Middle frontal gyrus (tissue), 1 donor: ENCODE data around the gene ADGB.

ENCODE experiments used
- DNase-seq: peaks from one replicate; pipeline ENCODE4 v3.0.0-alpha.2; 2015; ENCODE audit warnings: low spot score; ENCODE audit errors: extremely low spot score

The ADGB gene

DNA sequence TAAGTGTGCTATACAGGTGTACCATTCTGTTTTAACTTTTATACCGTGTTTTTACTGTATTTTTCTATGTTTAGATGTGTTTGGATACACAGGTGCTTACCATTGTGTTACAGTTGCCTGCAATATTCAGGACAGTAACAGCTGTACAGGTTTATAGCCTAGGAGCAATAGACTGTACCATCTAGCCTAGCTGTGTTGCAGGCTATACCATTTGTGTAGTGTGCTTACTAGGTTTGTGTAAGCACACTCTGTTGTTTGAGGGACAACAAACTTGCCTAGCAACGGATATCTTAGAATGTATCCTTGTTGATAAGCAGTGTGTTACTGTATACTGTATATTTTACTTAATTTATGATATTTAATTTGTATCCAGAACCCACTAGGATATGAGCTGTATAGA, 35.2 kb downstream of the ADGB start:
- no peak for DNase-seq

DNA sequence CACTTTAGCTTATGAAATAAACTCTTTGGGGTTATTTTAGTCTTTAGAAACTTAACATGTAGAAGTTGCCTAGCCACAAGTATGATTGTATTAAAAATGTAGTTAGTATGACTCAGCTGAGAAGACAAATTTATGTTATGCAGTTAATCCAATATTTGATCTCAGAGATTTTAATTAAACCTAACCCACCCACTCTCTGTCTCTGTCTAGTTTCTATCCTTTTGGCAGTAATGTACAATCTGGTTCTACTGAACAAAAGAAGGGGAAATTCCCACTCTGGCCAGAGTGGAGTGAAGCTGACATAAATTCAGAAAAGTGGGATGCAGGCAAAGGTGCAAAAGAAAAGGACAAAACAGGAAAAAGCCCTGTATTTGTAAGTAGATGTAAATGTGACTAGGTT, 36.4 kb downstream of the ADGB start:
- DNase-seq = no peak

DNA sequence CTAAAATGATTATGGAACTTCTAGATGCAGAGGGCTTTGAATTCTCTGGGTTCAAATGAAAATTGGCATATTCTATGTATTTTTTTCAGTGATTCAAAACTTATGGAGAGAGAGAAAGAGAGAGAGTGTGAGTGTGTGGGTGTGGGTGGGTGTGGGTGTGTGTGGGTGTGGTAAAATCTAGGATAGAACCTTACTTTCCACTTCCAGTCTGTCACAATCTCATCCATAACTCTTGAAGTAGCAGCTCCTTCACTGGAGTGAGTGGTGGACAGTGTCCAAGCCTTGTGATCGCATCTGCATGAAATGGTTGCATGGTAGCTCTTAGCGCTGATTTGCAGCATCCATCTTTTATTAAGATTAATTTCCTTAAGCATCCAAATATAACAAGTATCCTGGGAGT, 37.7 kb downstream of the ADGB start:
- no peak for DNase-seq

DNA sequence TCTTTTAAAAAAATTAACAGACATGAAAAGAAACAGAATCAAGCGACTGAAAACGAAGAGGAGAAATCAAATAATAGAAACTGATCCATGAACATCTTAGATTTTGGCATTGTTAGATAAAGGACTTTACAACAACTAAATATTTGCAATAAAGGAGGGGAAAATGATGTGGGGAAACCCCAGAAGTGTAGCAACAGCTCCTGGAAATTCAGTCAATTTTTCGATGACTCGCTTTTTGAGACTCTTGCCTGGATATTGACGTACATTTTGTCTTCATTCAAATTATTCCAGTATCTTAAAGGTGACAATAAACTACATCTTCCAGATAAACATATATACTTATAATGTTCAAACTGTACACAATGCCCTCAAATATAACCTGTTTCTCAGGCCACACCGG, 44.1 kb downstream of the ADGB start:
- DNase-seq = no peak

DNA sequence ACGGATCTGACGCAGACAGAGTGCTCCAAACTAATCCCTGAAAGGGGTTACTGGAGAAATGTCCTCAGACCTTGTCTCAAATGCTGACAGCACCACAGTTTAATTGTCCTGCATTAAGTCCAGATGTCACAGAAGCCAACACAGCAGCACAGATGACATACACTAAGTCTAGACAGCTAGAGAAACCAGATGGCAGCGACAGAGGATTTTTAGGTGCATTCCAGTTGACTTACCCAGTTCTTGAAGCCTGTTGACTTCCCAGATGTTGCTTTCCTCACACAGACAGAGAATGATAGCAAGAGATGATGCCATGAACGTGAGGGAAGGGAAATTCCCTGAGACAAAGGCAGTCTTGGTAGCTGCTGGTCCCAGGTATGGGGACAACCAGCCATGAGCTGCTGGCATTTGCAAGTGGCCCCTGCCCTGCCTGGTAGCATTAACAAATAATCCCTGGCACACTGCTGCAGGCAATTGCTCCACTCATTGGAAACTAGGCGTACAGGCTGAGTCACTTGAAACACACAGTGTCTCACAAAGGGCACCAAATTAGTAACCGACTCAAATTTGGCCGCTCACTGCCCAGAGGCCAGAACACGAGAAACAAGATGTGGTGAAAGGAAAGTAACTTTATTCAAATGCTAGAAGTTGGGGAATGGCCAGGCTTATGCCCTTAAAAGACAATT, 52.2 kb downstream of the ADGB start:
- no peak for DNase-seq

DNA sequence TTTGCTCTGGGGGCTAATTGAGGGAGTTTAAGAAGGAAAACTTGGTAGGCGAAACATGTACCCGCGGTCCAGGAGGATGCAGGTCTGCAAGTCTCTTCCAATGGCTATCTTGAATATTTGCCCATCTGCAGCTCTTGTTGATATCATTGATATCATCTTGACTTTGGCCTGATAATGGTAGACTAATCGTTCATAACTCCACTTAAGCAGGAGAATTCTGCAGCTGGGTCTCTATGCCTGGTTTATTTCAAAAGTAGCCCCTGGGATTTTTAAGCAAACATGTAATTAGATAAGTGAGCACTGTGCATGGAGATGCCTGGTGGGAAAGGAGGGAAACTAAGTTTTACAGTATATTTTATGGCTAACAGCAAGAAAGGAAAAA, 52.7 kb downstream of the ADGB start:
- no peak for DNase-seq

DNA sequence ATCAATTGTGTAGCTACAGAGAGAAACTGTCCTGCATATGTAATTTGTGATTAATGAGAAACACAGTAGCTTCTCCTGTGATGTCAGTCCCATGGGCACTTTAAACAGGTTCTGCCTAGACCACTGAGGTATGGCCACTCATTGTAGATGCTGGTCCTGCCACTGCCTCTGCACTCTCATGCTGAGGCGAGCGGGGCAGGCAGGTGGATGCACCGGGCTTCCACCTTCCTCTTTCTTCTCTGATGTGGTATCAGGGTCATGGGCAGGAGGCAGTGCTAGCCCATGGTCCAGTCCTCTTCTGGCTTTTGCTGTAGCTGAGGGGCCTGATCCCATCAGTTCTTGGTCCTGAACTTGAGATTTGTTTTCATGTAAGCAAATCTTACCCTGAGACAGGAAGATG, 58.7 kb downstream of the ADGB start:
- no peak for DNase-seq

DNA sequence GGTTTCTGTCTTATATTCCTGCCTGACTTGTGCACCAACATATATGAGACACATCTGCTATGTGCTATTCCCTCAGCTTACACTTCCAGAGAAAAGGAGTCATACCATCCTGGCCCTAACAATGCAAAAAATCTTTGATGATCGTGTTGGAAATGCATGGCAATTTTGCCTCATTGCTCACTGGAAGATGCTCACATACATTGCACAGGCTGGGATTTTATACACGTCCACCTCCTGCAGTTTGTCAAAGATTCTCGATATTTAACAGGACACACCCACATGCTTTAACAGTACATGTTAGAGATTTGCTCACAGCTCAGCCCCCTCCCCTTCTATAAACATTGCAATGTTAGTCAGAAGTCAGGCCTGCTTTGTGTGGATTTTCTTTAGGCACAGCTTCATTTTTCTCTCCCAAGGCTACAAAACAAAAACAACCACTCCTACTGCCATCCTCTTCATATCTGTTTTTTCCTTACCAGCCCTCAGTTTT, 66.1 kb downstream of the ADGB start:
- DNase-seq = no peak

DNA sequence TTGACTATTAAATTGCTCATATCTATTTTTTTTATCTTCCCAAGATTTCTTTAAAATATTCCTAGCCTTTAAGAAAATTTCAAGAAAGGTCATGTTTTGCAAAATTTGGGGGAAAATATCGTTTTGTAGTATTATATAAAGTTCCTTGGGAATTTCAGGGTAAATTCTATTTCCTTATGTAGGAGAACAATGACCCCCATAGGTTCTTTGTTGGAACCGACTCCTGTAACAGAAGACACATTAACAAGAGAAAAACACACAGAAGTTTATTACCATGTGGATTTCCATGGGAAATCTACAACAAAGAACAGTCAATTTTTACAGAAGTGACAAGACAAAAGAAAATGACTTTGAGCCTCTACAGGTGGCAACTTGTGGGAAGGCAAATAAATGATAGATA, 68.1 kb downstream of the ADGB start:
- DNase-seq = no peak

DNA sequence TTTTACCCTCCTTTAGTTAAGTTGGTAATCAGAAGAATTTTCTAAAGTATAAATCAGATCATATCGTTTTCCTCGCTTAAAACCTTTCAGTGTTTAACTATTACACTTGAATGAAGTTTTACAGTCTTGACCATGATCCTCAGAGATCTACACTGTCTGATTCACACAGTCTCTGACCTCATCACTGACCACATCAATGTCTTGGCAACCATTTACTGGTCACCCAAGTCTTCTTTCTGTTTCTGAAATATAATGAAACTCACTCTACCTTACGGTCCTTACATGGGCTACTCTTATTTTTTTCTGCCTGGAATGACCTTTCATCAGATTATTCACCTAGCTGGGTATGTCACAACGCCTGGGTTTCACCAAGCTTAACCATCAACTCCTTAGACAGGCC, 71.4 kb downstream of the ADGB start:
- DNase-seq = no peak

DNA sequence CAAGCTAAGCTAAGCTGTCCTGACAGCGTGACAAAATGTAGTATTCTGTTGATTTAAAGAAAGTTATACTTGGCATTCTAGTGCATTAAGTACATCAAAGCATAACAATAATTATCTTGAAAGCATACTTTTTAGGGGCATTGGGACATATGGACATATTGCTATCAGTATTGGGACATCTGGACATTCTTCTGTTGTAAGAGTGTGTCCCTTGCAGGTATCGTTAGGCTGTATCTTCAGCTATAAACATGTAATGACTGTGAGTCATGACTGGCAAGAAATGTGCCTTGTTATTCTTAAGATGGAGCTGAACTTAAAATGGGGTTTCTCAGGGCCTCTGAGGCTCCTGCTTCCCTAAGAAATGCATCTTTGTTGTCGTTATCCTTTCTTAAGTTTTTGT, 74.3 kb downstream of the ADGB start:
- DNase-seq = no peak

DNA sequence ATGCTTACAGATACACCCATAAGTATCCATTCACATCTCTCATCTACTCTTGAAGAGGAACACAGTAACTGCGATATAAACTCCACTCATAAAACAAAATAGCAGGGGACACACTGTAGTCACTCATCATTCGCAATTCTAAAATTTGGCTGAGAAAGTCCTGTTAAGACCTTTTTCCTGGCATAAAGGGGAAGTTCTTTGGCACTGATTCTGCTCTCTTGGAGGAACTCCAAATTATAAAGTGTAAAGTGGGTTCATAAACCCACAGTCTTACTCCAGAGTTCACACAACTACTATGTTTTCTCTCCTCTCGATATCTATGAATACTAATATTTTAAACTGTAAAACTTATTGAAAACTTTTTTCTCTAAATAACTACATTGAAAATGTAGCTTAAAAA, 80.6 kb downstream of the ADGB start:
- DNase-seq = no peak

DNA sequence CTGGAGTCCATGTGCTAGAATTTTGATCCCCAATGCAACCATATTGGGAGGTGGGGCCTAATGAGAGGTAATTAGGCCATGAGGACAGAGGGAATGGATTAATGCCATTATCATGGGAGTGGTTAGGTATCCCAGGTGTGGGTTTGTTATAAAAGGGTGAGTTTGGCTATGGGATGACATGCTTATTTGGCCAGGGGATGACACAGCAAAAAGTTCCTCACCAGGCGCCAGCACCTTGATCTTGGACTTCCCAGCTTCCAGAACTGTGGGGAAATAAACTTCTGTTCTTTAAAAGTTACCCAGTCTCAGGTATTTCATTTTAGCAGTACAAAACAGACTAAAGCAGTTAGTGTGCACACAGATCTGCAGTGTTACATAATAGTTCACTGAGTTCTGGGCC, 84.1 kb downstream of the ADGB start:
- DNase-seq = no peak

DNA sequence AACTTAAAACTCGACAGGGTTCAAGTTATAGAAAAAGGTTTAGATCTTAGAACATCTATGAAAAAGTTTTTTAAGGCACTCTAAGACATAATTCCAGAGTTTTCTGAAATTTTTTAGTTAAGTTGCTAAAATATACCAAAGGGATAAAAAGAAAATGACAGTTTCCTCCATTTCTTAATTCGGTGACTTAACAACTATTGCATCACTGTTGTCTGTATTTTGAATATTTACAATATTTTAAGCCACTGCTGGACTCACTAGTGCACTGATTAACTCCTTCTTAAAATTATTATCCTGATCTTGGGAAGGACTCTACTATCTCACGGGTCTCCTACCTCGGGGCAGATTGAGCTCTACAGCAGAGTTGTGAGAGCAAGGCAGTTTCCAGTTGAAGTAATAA, 91.0 kb downstream of the ADGB start:
- DNase-seq = no peak

DNA sequence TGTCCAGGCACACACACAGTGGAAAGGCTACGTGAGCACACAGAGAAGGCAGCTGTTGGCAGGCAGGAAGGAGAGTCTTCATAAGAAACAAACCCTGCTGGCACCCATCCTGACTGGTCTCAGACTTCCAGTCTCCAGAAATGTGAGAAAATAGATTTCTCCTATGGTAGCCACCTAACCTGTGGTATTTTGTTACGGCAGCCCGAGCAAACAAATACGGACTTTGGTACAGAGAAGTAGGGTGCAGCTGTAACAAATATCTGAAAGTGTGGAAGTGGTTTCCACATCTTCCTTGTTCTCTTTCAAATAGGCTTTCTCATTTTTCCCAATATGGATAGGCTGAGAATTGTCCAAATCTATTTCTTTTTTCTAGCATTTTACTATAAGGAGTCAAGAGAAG, 94.6 kb downstream of the ADGB start:
- DNase-seq = no peak

DNA sequence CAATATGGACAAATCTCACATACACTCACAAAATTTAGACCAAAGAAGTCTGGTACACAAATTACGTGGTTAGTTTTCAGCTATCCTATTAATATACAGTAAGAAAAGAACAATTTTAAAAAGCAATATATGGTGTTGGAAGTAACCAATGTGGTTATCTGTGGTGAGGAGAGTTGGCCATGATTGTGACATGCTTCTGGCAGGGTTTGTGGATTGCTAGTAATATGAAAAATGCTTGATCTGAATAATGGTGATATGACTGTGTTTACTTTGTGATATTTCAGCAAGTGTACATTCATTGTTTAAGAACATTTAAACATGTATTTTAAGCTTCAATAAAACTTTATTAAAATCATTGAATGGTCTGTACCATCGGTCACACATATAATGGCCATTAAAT, 99.1 kb downstream of the ADGB start:
- DNase-seq = no peak

DNA sequence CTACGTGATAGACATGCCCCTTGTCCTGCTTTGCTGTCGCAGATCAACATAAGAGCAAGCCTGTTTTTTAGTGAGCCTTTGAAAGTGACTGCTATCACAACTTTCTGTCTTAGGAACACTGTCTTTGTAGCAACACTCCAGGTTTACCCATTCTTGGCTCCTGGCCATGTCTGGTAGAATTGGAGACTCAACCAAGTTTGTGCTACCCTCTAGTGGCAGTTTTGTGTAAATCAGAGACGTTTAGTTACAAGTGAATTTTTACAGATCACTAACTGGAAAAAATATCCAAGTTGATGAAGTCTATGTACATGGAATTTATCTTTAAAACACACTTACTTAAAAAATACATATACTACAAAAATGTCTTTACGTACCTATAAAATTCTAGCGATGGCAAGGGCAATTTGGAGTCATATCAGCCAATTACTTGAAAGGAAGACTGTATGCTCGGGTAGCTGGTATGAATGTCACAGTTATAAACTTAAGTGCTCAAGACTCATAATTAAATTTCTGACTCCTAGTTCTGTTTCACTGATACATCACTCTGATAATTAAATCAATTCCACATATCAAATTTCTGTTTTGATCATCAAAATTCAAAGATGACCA, 101.4 kb downstream of the ADGB start:
- DNase-seq = peak; percentile 79

DNA sequence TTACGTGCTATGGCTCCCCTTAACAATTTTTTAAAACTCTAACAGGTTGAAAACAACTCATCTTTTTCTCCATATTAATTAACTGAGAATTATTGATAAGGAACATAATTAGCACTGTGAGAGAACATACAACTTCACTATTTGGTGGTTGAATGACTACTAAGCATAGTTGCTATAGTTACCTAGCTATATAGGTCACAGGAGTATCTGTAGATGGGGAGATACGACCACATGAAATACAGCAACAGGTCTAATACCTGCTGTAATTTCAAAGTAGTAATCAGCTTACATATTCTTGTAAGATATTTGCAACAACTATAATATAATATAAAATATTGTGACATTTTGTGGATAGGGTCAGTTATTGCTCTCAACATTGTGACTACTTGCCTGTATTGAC, 102.9 kb downstream of the ADGB start:
- DNase-seq = no peak

DNA sequence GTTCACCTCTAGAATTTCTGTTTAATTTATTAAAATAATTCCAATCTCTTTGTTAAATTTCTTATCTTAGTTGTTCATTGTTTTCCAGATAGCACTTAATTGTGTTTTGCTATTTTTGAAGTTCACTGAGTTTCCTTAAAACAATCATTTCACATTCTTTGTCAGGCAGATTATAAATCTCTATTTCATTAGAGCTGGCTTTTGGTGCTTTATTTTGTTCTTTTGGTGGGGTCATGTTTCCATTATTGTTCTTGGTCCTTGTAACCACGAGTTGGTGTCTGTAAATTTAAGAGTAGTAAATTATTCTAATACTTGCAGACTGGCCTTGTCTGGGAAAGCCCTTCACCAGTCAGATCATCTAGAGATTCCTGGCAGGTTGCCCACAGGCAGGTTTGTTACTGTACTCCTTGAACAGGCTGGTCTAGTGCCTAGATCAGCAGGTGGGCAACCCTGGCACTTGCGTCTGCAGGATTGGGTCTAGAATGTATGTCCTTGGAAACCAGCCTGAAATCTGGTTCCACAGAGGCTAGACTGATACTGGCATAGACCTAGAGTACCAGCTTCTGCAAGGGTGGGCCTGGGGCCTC, 110.4 kb downstream of the ADGB start:
- no peak for DNase-seq

DNA sequence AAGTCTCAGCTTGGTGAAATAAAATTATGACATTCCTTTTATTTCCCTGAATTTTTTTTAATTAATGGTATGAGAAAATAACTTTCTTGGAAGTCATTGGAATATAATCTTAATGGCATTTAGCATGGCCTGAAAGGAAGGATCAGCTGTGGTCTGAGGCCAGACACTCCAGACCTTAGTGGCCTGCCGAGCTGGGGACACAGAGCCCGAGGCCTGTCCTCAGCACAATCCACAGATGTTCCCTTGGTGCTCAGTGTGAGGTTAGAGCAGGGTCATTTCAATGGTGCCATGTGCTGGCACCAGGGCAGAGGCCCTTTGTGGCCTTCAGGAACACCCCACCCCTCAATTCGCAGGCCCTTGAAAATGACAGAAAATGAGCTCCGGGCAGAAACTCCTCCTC, 120.6 kb downstream of the ADGB start:
- DNase-seq = no peak

DNA sequence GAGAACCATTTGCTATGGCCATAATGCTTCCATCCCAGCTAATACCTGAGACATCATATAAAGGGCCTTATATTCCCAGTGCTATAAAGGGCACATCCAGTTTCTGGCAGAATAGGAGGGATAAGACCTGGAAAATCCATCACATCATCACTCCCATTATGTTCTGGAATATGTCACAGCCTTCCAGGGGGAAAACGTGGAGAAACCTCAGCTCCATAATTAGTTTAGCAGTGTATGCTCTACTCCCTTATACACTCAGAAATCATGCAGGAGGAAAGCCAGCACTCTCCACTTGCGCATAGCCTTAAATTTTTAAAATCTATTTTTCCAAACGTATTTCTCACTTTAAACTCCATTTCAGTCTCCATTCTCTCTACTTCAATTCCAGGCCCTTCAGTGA, 140.9 kb downstream of the ADGB start:
- no peak for DNase-seq

DNA sequence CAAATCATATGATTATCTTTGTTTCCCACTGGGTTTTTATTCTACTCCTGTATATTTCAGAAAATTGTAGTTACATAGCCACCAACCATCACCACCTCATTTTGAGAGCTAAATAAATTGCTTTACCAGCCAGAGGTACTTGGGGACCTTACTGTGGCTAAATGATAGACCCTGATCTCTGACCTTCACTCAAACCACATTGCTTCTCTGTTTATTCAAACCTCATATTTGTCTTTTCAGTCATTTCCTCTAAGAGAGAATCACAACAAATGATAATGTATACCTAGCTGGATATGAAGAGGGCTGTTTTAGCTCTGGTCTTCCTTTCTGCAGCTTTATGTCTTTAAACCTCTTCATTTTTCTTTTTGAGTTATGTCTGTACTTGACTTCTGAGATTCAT, 142.8 kb downstream of the ADGB start:
- no peak for DNase-seq

DNA sequence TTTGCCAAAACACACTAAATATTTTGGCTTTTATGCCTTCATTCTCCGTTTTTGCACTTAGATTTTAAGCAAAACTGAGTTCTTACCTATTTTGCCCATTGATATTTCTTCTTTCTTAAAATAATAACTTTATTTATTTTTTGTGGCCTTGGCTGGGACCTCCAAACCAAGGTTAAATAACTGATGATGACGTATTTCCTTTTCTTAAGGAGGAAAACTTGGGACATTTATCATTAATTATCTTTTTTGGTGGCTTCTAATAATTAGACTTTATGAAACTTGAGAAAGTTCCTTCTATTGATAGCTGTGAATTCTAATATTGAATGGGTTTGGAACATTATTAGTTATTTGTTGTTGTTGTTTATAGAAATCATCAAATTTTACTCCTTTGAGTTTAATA, 154.5 kb downstream of the ADGB start:
- DNase-seq = no peak
